ENCODE results near the gene CELF4.

The CELF4 gene

GRCh38 chr18:37458697-37459096 lies 106.9 kb downstream of the CELF4 start:
- no peak for DNase-seq

GRCh38 chr18:37457753-37458152 lies 107.8 kb downstream of the CELF4 start:
- DNase-seq: no peak

- DNase-seq: no peak
Measured at GRCh38 chr18:37457341-37457740, 108.3 kb downstream of the CELF4 start.

- no peak for DNase-seq
Measured at GRCh38 chr18:37456873-37457272, 108.7 kb downstream of the CELF4 start.

GRCh38 chr18:37456395-37456794 lies 109.2 kb downstream of the CELF4 start:
- DNase-seq: no peak

GRCh38 chr18:37453752-37454151 lies 111.8 kb downstream of the CELF4 start:
- no peak for DNase-seq

- DNase-seq: no peak
Measured at GRCh38 chr18:37452682-37453385, 112.8 kb downstream of the CELF4 start.

- no peak for DNase-seq
Measured at GRCh38 chr18:37452015-37452414, 113.6 kb downstream of the CELF4 start.

- DNase-seq: no peak
Measured at GRCh38 chr18:37451239-37451825, 114.3 kb downstream of the CELF4 start.

- no peak for DNase-seq
Measured at GRCh38 chr18:37450434-37451132, 115.0 kb downstream of the CELF4 start.

GRCh38 chr18:37449618-37450017 lies 116.0 kb downstream of the CELF4 start:
- DNase-seq: no peak

GRCh38 chr18:37448946-37449345 lies 116.7 kb downstream of the CELF4 start:
- no peak for DNase-seq

- no peak for DNase-seq
Measured at GRCh38 chr18:37447962-37448888, 117.4 kb downstream of the CELF4 start.

- no peak for DNase-seq
Measured at GRCh38 chr18:37445836-37446235, 119.8 kb downstream of the CELF4 start.

GRCh38 chr18:37445368-37445767 lies 120.2 kb downstream of the CELF4 start:
- DNase-seq: no peak

GRCh38 chr18:37443325-37444055 lies 122.1 kb downstream of the CELF4 start:
- no peak for DNase-seq

- no peak for DNase-seq
Measured at GRCh38 chr18:37442477-37442876, 123.1 kb downstream of the CELF4 start.

GRCh38 chr18:37441821-37442220 lies 123.8 kb downstream of the CELF4 start:
- no peak for DNase-seq

GRCh38 chr18:37440206-37440605 lies 125.4 kb downstream of the CELF4 start:
- no peak for DNase-seq

- no peak for DNase-seq
Measured at GRCh38 chr18:37438417-37439180, 127.0 kb downstream of the CELF4 start.

- DNase-seq: no peak
Measured at GRCh38 chr18:37435996-37436395, 129.6 kb downstream of the CELF4 start.

All from CD4-positive, alpha-beta T cell treated with Interleukin-17A for 4 hours (primary cell).